Measurements from ENCODE around the gene UMOD.
"Not testable (repeated sequence)": the region's sequence is repeated elsewhere in the genome, so short reads cannot be mapped to it uniquely, and the experiment has no call there.

The UMOD gene

DNA sequence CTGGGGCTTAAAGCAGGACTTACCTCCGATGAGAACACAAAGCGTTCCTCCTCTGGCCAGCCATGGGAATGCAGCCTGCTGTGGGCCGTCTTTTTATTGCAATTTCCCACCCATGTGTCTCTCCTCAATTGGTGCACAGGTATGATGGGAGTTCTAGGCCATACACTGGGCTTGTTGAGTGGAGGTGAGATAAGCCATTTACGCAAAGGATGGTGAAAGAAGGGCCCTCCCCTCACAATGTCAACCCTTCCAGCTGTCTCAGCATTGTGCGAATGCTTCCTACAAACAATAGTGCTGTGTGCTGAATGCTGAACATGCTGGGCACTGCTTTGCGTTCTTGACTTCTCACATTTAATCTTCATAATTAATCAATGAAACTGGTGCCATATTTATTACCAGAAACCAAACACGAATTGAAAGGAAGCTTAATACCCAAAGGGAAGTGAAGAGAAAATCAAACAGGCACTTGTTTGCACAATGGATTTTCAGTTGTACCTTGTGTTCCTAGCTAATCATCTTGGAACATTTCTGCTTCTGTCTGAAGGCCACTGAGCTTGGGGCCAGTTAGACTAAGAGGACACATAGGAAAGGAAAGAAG lies 25.0 kb downstream of the UMOD start, which contains the start of gene GP2:
GP2 (minus strand) TSS at position 70 of the 598 bp plus-strand sequence. CDS start 1,082 bp downstream, outside the sequence.
- no peak for DNase-seq

DNA sequence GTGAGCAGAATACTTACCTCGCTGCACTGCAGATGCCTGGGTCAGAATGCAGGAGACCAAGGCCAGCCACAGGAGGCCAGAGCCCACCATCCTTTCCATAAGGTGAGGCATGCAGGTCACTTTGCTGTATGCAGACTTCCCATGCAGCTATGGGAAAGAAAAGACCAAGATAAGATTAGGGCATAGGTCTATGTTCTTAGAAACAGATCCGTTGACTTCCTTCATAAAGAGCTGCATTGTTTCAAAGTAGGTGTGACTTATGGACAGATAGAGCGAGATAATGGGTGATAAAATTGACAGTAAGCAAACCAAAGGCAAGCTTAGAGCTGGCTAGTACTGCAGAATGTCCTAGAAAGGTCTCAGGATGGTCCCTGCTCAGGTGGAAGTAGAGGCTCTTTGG lies 26.2 kb downstream of the UMOD start:
- H3K4me1 ChIP-seq: no peaks in the 10 kb centered on the region
- H3K27me3 ChIP-seq: no peaks in the 10 kb centered on the region
- DNase-seq: no peak
- no peaks in the 10 kb centered on the region for H3K9me3 ChIP-seq
- no peak overlapping the region for H3K4me3 ChIP-seq (ENCODE audit: low read depth, low read length)
- TF ChIP-seq, protein P1, sequence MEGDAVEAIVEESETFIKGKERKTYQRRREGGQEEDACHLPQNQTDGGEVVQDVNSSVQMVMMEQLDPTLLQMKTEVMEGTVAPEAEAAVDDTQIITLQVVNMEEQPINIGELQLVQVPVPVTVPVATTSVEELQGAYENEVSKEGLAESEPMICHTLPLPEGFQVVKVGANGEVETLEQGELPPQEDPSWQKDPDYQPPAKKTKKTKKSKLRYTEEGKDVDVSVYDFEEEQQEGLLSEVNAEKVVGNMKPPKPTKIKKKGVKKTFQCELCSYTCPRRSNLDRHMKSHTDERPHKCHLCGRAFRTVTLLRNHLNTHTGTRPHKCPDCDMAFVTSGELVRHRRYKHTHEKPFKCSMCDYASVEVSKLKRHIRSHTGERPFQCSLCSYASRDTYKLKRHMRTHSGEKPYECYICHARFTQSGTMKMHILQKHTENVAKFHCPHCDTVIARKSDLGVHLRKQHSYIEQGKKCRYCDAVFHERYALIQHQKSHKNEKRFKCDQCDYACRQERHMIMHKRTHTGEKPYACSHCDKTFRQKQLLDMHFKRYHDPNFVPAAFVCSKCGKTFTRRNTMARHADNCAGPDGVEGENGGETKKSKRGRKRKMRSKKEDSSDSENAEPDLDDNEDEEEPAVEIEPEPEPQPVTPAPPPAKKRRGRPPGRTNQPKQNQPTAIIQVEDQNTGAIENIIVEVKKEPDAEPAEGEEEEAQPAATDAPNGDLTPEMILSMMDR (IDR thresholded peaks at IDR 0.05; ENCODE audit: low read depth, low read length): no peak
- no peaks in the 10 kb centered on the region for H3K36me3 ChIP-seq

More for the DNA sequence above, 25.0 kb downstream of the UMOD start, which contains the start of gene GP2:
- H3K4me1 ChIP-seq: no peaks in the 10 kb centered on the region
- no peaks in the 10 kb centered on the region for H3K36me3 ChIP-seq
- no peaks in the 10 kb centered on the region for H3K27me3 ChIP-seq
- H3K4me3 ChIP-seq (ENCODE audit: low read depth, low read length): no peak within 1 kb of the TSS
- TF ChIP-seq, protein P1 (IDR thresholded peaks at IDR 0.05; ENCODE audit: low read depth, low read length): no peak
- H3K9me3 ChIP-seq: no peaks in the 10 kb centered on the region

DNA sequence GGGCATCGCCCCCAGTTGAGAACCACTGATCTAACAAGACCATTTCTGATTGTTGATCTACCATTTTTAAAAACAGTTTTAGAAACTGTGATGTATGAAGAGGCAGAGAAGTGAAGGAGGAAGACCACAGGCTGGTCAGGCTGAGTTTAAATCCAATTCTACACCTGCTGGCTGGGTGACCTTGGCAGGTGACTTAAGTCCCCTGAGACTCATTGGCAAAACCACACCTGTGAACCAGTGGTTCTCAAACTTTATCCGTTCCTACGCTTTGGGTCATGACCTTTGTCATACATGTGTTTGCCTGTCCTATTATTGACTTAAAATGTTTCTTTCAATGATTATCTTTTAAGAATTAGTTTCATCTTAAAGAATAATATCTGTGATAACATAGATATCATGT lies 27.5 kb downstream of the UMOD start:
- Histone ChIP-seq H3K4me1 (no peaks in the 10 kb centered on the region), H3K27me3 (no peaks in the 10 kb centered on the region), H3K9me3 (no peaks in the 10 kb centered on the region), H3K4me3 (ENCODE audit: low read depth, low read length) (no peak overlapping the region), H3K36me3 (no peaks in the 10 kb centered on the region)
- TF ChIP-seq, protein P1 (IDR thresholded peaks at IDR 0.05; ENCODE audit: low read depth, low read length): no peak
- DNase-seq: no peak

DNA sequence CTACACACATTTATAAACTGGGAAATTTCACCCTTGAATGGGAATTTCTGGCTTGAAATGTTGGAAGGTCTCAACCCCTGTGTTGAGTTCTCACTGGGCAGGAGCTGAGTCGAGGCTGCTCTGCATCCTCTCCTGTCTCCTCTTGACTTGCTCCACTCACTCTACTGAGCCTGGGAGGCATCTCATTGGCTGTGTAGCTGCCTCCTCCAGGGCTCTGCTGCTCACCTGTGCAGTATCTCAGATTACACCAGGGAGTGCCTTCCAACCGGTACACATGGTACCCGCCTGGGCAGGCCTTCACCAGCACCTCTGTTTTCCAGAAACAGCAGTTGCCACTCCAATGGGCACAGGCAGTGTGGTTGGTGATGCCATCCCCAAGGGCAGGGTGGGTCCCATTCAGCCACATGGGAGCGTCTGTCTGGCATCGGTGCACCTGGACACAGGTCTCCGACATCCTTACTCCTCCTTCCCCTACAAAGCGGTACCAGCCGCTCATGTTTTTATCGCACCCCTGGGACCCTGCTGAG lies 28.9 kb downstream of the UMOD start:
- H3K4me1 ChIP-seq: no peaks in the 10 kb centered on the region
- no peaks in the 10 kb centered on the region for H3K27me3 ChIP-seq
- DNase-seq: no peak
- no peaks in the 10 kb centered on the region for H3K36me3 ChIP-seq
- H3K4me3 ChIP-seq (ENCODE audit: low read depth, low read length): no peak overlapping the region
- no peaks in the 10 kb centered on the region for H3K9me3 ChIP-seq
- TF ChIP-seq, protein P1 (IDR thresholded peaks at IDR 0.05; ENCODE audit: low read depth, low read length): no peak

DNA sequence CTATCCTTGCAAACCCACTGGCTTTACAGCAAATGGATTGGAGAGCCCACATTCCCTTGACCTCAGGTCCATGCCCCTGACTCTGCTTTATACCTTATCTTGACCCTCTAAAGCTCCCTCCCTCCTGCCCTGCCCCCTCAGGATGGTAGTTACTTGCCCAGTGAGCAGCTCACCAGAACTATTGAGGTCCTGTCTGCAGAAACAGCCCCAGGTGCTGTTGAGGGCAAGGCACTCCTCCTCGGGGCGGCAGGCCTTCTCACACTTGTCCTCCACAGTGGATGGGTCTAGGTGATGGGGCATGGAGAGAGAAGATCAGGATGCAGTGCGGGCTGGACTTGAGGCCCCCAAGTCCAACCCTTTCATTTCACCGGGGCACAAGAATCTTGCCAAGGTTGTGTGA lies 29.8 kb downstream of the UMOD start:
- Histone ChIP-seq H3K9me3 (no peaks in the 10 kb centered on the region), H3K4me3 (ENCODE audit: low read depth, low read length) (no peak overlapping the region), H3K4me1 (no peaks in the 10 kb centered on the region), H3K27me3 (no peaks in the 10 kb centered on the region), H3K36me3 (no peaks in the 10 kb centered on the region)
- no peak for DNase-seq
- TF ChIP-seq, protein P1 (IDR thresholded peaks at IDR 0.05; ENCODE audit: low read depth, low read length): no peak

DNA sequence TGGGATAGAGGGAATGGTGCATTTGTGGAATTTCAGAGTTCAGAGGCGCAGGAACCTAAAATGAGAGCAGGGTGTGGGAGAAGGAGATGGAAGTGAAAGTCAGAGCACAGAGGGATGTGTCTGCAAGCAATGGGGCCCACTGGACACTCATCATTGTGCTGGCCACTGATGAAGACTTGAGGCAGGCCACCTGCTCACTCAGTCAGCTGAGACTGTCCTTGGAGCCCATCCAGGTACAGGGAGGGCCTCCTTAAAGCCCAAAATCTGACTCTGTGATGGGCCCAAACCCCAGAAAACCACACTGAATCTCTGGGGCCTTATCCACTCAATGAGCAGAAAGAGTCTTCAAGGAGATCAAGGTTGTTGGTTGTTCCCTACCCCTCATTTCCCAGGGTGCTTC lies 30.8 kb downstream of the UMOD start:
- no peaks in the 10 kb centered on the region for H3K36me3 ChIP-seq
- H3K9me3 ChIP-seq: no peaks in the 10 kb centered on the region
- no peaks in the 10 kb centered on the region for H3K4me1 ChIP-seq
- TF ChIP-seq, protein P1 (IDR thresholded peaks at IDR 0.05; ENCODE audit: low read depth, low read length): no peak
- no peak for DNase-seq
- H3K4me3 ChIP-seq (ENCODE audit: low read depth, low read length): no peak overlapping the region
- no peaks in the 10 kb centered on the region for H3K27me3 ChIP-seq

DNA sequence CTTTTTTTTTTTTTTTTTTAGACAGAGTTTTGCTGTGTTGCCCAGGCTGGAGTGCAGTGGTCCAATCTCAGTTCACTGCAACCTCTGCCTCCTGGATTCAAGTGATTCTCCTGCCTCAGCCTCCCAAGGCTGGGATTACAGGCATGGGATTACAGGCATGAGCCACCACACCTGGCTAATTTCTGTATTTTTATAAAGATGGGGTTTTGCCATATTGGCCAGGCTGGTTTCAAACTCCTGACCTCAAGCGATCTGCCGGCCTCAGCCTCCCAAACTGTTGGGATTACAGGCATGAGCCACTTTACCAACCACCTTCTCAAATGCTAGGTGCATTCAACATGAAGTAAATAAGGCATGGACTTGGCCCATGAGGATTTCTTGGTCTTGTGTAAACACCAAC lies 31.5 kb downstream of the UMOD start:
- not testable (repeated sequence) for H3K27me3 ChIP-seq; H3K36me3 ChIP-seq; H3K4me1 ChIP-seq; H3K9me3 ChIP-seq; H3K4me3 ChIP-seq (ENCODE audit: low read depth, low read length); DNase-seq

All from BE2C (cell line).